NCI-H1105 (cell line): Measurements from ENCODE around the gene MYO18B.

ENCODE experiments used
- DNase-seq: peaks from one replicate; lab custom pipeline; 2025; lab: John Stamatoyannopoulos, UW

MYO18B gene

GRCh38 chr22:25779426-25779825 lies 37.4 kb downstream of the MYO18B start:
- no peak for DNase-seq

GRCh38 chr22:25779890-25780289 lies 37.9 kb downstream of the MYO18B start:
- no peak for DNase-seq

GRCh38 chr22:25780673-25781072 lies 38.7 kb downstream of the MYO18B start:
- no peak for DNase-seq

GRCh38 chr22:25781801-25782200 lies 39.8 kb downstream of the MYO18B start:
- no peak for DNase-seq

GRCh38 chr22:25782831-25783230 lies 40.8 kb downstream of the MYO18B start:
- DNase-seq: no peak

GRCh38 chr22:25783856-25784255 lies 41.9 kb downstream of the MYO18B start:
- DNase-seq: no peak

- no peak for DNase-seq
These were observed 44.2 kb downstream of the MYO18B start for GRCh38 chr22:25786165-25786564.

- no peak for DNase-seq
These were observed 49.6 kb downstream of the MYO18B start for GRCh38 chr22:25791556-25791955.

GRCh38 chr22:25795478-25795877 lies 53.5 kb downstream of the MYO18B start:
- DNase-seq: no peak

GRCh38 chr22:25797498-25798290 lies 55.7 kb downstream of the MYO18B start:
- DNase-seq: peak; percentile 69

- no peak for DNase-seq
These were observed 58.8 kb downstream of the MYO18B start for GRCh38 chr22:25800766-25801165.

- no peak for DNase-seq
These were observed 60.0 kb downstream of the MYO18B start for GRCh38 chr22:25802018-25802417.

- no peak for DNase-seq
These were observed 62.7 kb downstream of the MYO18B start for GRCh38 chr22:25804676-25805075.

- no peak for DNase-seq
These were observed 64.6 kb downstream of the MYO18B start for GRCh38 chr22:25806579-25806978.

- no peak for DNase-seq
These were observed 72.7 kb downstream of the MYO18B start for GRCh38 chr22:25814685-25815084.

GRCh38 chr22:25815561-25815960 lies 73.6 kb downstream of the MYO18B start:
- DNase-seq: no peak

- DNase-seq: no peak
These were observed 74.6 kb downstream of the MYO18B start for GRCh38 chr22:25816522-25817059.

GRCh38 chr22:25817092-25817943 lies 75.3 kb downstream of the MYO18B start:
- no peak for DNase-seq

- DNase-seq: no peak
These were observed 76.6 kb downstream of the MYO18B start for GRCh38 chr22:25818541-25818940.

GRCh38 chr22:25822344-25822743 lies 80.4 kb downstream of the MYO18B start:
- DNase-seq: no peak

GRCh38 chr22:25823276-25823675 lies 81.3 kb downstream of the MYO18B start:
- no peak for DNase-seq

GRCh38 chr22:25824828-25825423 lies 82.9 kb downstream of the MYO18B start:
- no peak for DNase-seq

- DNase-seq: no peak
These were observed 85.4 kb downstream of the MYO18B start for GRCh38 chr22:25827415-25827814.
